Chondrocyte (in vitro differentiated cells): Measurements from ENCODE around the gene HM13. TPM values are rescaled to one million over a fixed set of nuclear protein-coding genes. Genes with fewer than 3 reads are reported as not detected.

Experiments used
- DNase-seq: peaks from one replicate; pipeline ENCODE4 v3.0.0; 2021; ENCODE audit warnings: mixed read lengths, low spot score
- H3K27ac Mint-ChIP-seq: one replicate; pipeline ENCODE4 v1.8.0; 2021; ENCODE audit warnings: mild to moderate bottlenecking, moderate library complexity, mixed read lengths; ENCODE audit not compliant: unreplicated experiment
- H3K27me3 Mint-ChIP-seq: 2 replicates; pipeline ENCODE4 v1.8.0; 2021; ENCODE audit warnings: low read depth, mixed read lengths
- H3K36me3 Mint-ChIP-seq: 2 replicates; pipeline ENCODE4 v1.8.0; 2021; ENCODE audit warnings: low read depth, mixed read lengths
- H3K4me1 Mint-ChIP-seq: 2 replicates; pipeline ENCODE4 v1.8.0; 2021; ENCODE audit warnings: low read depth, mild to moderate bottlenecking, mixed read lengths
- H3K4me3 Mint-ChIP-seq: one replicate; pipeline ENCODE4 v1.8.0; 2021; ENCODE audit warnings: mild to moderate bottlenecking, moderate library complexity, mixed read lengths; ENCODE audit not compliant: unreplicated experiment
- H3K9me3 Mint-ChIP-seq: 2 replicates; pipeline ENCODE4 v1.8.0; 2021; ENCODE audit warnings: low read depth, mixed read lengths
- CTCF ChIP-seq: fragments of 200-600 bp; sonication (generic); IDR thresholded peaks from 2 replicates; pipeline ENCODE4 v1.5.0; 2021; ENCODE audit warnings: antibody characterized with exemption, mild to moderate bottlenecking, moderate library complexity
- total RNA-seq: library from RNA; stranded (reverse); gene quantifications from 3 replicates; pipeline ENCODE4 v1.2.1, GENCODE V29; 2021

The HM13 gene
- total RNA-seq, 1 donor from 2014 or later, result 269 TPM

DNA sequence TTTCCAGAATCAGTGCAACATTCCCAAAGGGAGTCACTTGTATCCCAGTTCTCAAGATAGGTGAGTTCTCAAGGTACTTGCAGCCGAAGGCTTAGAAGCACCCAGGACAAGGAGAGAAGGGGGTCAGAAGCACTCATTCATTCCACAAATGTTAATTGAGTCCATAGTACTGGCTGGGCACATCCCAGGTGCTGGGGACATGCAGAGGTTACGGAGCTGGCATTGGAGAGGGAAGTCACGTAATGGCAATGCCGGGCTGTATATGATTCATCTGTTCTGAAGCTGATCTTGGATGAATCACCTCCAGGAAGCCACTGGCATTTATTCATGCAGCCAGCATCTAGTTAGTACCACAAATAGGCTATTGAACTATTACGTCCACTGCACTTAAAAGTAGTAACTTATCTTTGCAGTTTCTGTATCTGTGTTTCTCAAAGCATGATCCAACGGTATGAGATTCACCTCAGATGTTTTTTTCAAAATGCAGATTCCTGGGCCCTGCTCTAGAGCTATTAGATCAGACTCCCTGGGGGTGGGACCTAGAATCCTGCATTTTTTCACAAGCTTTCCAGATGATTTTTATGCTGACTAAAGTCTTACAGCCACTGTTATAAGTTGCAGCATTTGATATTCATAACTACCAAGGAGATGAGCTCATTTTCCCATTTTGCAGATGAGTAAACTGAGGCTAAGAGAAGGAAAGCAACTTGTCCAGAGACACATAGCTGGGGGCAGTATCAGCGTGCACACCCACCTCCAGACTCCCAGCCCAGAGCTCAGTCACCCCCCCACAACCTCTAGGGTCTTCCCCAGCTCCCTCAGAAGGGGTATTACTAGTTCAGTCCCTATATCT is 46.7 kb downstream of the HM13 start:
- Mint-ChIP-seq H3K27me3 (no peaks in the 10 kb centered on the region), H3K4me3 (no peak overlapping the region), H3K4me1 (peaks cover 41% of the 10 kb centered on the region), H3K36me3 (peaks cover 32% of the 10 kb centered on the region), H3K9me3 (no peaks in the 10 kb centered on the region), H3K27ac (peak overlapping the region; percentile 99)
- TF ChIP-seq CTCF, result no peak
- no peak for DNase-seq

- no peaks in the 10 kb centered on the region for H3K9me3 Mint-ChIP-seq
Observed at GRCh38 chr20:31562241-31562640, 48.0 kb downstream of the HM13 start.

DNA sequence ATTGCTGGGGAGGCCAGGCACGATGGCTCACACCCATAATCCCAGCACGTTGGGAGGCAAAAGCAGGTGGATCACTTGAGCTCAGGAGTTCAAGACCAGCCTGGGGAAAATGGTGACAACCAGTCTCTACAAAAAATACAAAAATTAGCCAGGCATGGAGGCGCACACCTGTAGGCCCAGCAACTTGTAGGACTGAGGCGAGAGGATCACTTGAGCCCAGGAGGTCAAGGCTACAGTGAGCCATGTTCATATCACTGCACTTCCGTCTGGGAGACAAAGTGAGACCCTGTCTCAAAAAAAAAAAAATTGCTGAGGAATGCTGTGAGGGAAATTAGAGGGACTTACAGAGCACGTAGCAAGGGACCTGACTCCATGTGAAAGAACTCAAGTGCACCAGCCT is 50.0 kb downstream of the HM13 start:
- DNase-seq, result no peak
- Mint-ChIP-seq H3K4me3 (no peak overlapping the region), H3K9me3 (no peaks in the 10 kb centered on the region), H3K27me3 (no peaks in the 10 kb centered on the region), H3K36me3 (peaks cover 19% of the 10 kb centered on the region), H3K27ac (no peak overlapping the region), H3K4me1 (peaks cover 59% of the 10 kb centered on the region)
- no peak for TF ChIP-seq CTCF

More at GRCh38 chr20:31562241-31562640, 48.0 kb downstream of the HM13 start:
- Mint-ChIP-seq H3K27me3 (no peaks in the 10 kb centered on the region), H3K4me1 (peaks cover 44% of the 10 kb centered on the region), H3K27ac (no peak overlapping the region), H3K4me3 (no peak overlapping the region), H3K36me3 (peaks cover 27% of the 10 kb centered on the region)
- no peak for TF ChIP-seq CTCF
- DNase-seq, result no peak

- H3K4me1 Mint-ChIP-seq, result peaks cover 50% of the 10 kb centered on the region
- no peaks in the 10 kb centered on the region for H3K9me3 Mint-ChIP-seq
- H3K36me3 Mint-ChIP-seq, result peaks cover 16% of the 10 kb centered on the region
- H3K27ac Mint-ChIP-seq, result no peak overlapping the region
- H3K27me3 Mint-ChIP-seq, result no peaks in the 10 kb centered on the region
- no peak overlapping the region for H3K4me3 Mint-ChIP-seq
- TF ChIP-seq CTCF, result no peak
- no peak for DNase-seq
Observed at GRCh38 chr20:31565699-31566318, 51.6 kb downstream of the HM13 start.

DNA sequence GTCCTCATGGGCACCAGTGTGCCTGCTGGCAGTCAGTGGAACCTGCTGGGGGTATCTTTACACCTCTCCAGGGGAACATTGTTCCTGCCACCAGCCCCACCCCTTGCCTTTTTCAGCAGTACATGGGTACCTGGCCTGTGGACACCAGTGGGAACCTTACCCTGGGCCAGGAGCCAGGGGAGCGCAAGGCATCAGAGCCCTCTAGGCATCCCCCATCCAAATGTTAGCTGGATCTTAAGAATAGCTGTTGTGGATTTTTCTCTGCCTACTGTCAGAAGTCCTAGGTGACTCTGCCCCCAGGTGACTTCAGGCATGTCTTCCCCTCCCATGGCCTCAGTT is 52.0 kb downstream of the HM13 start:
- Mint-ChIP-seq H3K27ac (no peak overlapping the region), H3K9me3 (no peaks in the 10 kb centered on the region), H3K36me3 (peaks cover 14% of the 10 kb centered on the region), H3K27me3 (no peaks in the 10 kb centered on the region), H3K4me1 (peaks cover 46% of the 10 kb centered on the region), H3K4me3 (no peak overlapping the region)
- no peak for DNase-seq
- no peak for TF ChIP-seq CTCF
